ENCODE data around the gene SRPK1.

Gene SRPK1

GRCh38 chr6:35809809-35810208, 111.1 kb downstream of the SRPK1 start:
- no peak overlapping the region for H2AFZ ChIP-seq (ENCODE audit: low read length)
- no peaks in the 10 kb centered on the region for H4K20me1 ChIP-seq (ENCODE audit: insufficient read depth, low read length)
- H3K36me3 ChIP-seq (ENCODE audit: insufficient read depth, low read length) = no peaks in the 10 kb centered on the region
- no peaks in the 10 kb centered on the region for H3K4me1 ChIP-seq (ENCODE audit: insufficient read depth, low read length, severe bottlenecking)
- H3F3A ChIP-seq (ENCODE audit: insufficient read depth, low read length) = no peaks in the 10 kb centered on the region
- TF ChIP-seq, protein P1, sequence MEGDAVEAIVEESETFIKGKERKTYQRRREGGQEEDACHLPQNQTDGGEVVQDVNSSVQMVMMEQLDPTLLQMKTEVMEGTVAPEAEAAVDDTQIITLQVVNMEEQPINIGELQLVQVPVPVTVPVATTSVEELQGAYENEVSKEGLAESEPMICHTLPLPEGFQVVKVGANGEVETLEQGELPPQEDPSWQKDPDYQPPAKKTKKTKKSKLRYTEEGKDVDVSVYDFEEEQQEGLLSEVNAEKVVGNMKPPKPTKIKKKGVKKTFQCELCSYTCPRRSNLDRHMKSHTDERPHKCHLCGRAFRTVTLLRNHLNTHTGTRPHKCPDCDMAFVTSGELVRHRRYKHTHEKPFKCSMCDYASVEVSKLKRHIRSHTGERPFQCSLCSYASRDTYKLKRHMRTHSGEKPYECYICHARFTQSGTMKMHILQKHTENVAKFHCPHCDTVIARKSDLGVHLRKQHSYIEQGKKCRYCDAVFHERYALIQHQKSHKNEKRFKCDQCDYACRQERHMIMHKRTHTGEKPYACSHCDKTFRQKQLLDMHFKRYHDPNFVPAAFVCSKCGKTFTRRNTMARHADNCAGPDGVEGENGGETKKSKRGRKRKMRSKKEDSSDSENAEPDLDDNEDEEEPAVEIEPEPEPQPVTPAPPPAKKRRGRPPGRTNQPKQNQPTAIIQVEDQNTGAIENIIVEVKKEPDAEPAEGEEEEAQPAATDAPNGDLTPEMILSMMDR (IDR thresholded peaks at IDR 0.05; ENCODE audit: low read length) = no peak
- TF ChIP-seq EZH2 (IDR thresholded peaks at IDR 0.05; ENCODE audit: borderline replicate concordance, low read length) = no peak
- no peaks in the 10 kb centered on the region for H3K27me3 ChIP-seq (ENCODE audit: insufficient read depth, low read length)
- H3K9me2 ChIP-seq (ENCODE audit: low read depth, low read length) = no peaks in the 10 kb centered on the region
- no peak overlapping the region for H3K27ac ChIP-seq (ENCODE audit: low read depth, low read length, poor library complexity, severe bottlenecking)
- no peaks in the 10 kb centered on the region for H3K79me2 ChIP-seq (ENCODE audit: insufficient read depth, low read length)
- H3K4me3 ChIP-seq (ENCODE audit: low read depth, low read length, poor library complexity, severe bottlenecking) = no peak overlapping the region
- no peak overlapping the region for H3K9ac ChIP-seq (ENCODE audit: low read length)
- no peak overlapping the region for H3K4me2 ChIP-seq (ENCODE audit: low read length)
- H3K9me3 ChIP-seq (ENCODE audit: low read length) = no peaks in the 10 kb centered on the region

GRCh38 chr6:35808688-35809087, 112.2 kb downstream of the SRPK1 start:
- no peak overlapping the region for H2AFZ ChIP-seq (ENCODE audit: low read length)
- no peaks in the 10 kb centered on the region for H4K20me1 ChIP-seq (ENCODE audit: insufficient read depth, low read length)
- no peaks in the 10 kb centered on the region for H3K36me3 ChIP-seq (ENCODE audit: insufficient read depth, low read length)
- H3K9ac ChIP-seq (ENCODE audit: low read length) = no peak overlapping the region
- no peaks in the 10 kb centered on the region for H3K9me2 ChIP-seq (ENCODE audit: low read depth, low read length)
- H3K27me3 ChIP-seq (ENCODE audit: insufficient read depth, low read length) = no peaks in the 10 kb centered on the region
- H3K4me1 ChIP-seq (ENCODE audit: insufficient read depth, low read length, severe bottlenecking) = no peaks in the 10 kb centered on the region
- H3K79me2 ChIP-seq (ENCODE audit: insufficient read depth, low read length) = no peaks in the 10 kb centered on the region
- TF ChIP-seq, protein P1 (IDR thresholded peaks at IDR 0.05; ENCODE audit: low read length) = no peak
- TF ChIP-seq EZH2 (IDR thresholded peaks at IDR 0.05; ENCODE audit: borderline replicate concordance, low read length) = no peak
- no peaks in the 10 kb centered on the region for H3K9me3 ChIP-seq (ENCODE audit: low read length)
- no peak overlapping the region for H3K4me3 ChIP-seq (ENCODE audit: low read depth, low read length, poor library complexity, severe bottlenecking)
- no peaks in the 10 kb centered on the region for H3F3A ChIP-seq (ENCODE audit: insufficient read depth, low read length)
- no peak overlapping the region for H3K4me2 ChIP-seq (ENCODE audit: low read length)
- H3K27ac ChIP-seq (ENCODE audit: low read depth, low read length, poor library complexity, severe bottlenecking) = no peak overlapping the region

DNA sequence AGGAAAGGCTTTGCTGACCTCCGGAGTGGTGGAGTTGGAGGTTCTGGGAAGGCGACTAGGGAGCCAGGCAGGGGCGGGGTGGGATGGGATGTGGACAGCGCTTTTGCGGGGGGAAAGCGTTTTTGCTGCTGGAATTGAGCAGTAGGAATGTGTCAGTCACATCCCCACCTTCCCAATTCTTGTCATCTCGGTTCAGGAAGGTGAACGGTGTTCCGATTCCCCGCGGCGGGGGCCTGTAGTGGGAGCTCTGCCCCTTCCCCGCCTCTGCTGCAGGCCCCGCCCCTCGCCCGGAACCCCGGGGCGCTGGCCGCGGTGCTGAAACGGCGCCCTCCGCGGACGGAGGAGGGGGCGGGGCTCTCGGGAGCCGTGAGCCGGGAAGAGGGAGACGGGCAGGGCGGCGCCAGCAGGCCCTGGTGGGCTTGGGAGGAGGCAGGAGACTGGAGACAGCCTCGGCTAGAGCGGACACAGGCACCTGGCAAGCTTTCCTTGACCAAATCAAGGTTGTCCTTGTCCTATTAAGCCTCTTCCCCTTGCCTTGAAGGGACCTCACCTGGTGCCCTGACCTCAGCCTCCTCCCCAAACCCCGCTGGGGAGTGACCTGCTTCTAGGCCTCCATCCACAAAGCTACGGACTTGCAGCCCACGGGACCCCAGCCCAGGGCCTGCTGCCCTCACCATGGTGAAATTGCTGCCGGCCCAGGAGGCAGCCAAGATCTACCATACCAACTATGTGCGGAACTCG, 115.7 kb downstream of the SRPK1 start, which contains the start of gene LHFPL5:
TSS of gene LHFPL5 (plus strand) at position 357 of the 741 bp plus-strand sequence. CDS start at position 676, 319 bp downstream.
- H3K79me2 ChIP-seq (ENCODE audit: insufficient read depth, low read length) = no peaks in the 10 kb centered on the region
- H3K4me1 ChIP-seq (ENCODE audit: insufficient read depth, low read length, severe bottlenecking) = no peaks in the 10 kb centered on the region
- no peak within 1 kb of the TSS for H3K4me3 ChIP-seq (ENCODE audit: low read depth, low read length, poor library complexity, severe bottlenecking)
- no peaks in the 10 kb centered on the region for H3K9me3 ChIP-seq (ENCODE audit: low read length)
- no peaks in the 10 kb centered on the region for H3K9me2 ChIP-seq (ENCODE audit: low read depth, low read length)
- peak within 1 kb of the TSS; percentile 27; the same call in 1 of the 2 replicates for H3K4me2 ChIP-seq (ENCODE audit: low read length)
- H3K27ac ChIP-seq (ENCODE audit: low read depth, low read length, poor library complexity, severe bottlenecking) = no peak within 1 kb of the TSS
- H3F3A ChIP-seq (ENCODE audit: insufficient read depth, low read length) = no peaks in the 10 kb centered on the region
- H3K9ac ChIP-seq (ENCODE audit: low read length) = no peak within 1 kb of the TSS
- no peaks in the 10 kb centered on the region for H3K36me3 ChIP-seq (ENCODE audit: insufficient read depth, low read length)
- no peaks in the 10 kb centered on the region for H3K27me3 ChIP-seq (ENCODE audit: insufficient read depth, low read length)
- H2AFZ ChIP-seq (ENCODE audit: low read length) = no peak within 1 kb of the TSS
- no peak for TF ChIP-seq EZH2 (IDR thresholded peaks at IDR 0.05; ENCODE audit: borderline replicate concordance, low read length)
- TF ChIP-seq, protein P1 (IDR thresholded peaks at IDR 0.05; ENCODE audit: low read length) = no peak
- H4K20me1 ChIP-seq (ENCODE audit: insufficient read depth, low read length) = no peaks in the 10 kb centered on the region
